GM19468 (cell line): ENCODE data around the gene NCR1.
"Not testable (repeated sequence)": the region's sequence is repeated elsewhere in the genome, so short reads cannot be mapped to it uniquely, and the experiment has no call there.

Experiments used
- ATAC-seq: cut with Tn5 transposase; IDR thresholded peaks from one replicate; pipeline ENCODE4 v1.9.1; 2021; ENCODE audit warnings: mild to moderate bottlenecking, moderate library complexity, moderate number of reproducible peaks; ENCODE audit not compliant: unreplicated experiment; ENCODE audit errors: extremely low read depth

NCR1 gene

DNA sequence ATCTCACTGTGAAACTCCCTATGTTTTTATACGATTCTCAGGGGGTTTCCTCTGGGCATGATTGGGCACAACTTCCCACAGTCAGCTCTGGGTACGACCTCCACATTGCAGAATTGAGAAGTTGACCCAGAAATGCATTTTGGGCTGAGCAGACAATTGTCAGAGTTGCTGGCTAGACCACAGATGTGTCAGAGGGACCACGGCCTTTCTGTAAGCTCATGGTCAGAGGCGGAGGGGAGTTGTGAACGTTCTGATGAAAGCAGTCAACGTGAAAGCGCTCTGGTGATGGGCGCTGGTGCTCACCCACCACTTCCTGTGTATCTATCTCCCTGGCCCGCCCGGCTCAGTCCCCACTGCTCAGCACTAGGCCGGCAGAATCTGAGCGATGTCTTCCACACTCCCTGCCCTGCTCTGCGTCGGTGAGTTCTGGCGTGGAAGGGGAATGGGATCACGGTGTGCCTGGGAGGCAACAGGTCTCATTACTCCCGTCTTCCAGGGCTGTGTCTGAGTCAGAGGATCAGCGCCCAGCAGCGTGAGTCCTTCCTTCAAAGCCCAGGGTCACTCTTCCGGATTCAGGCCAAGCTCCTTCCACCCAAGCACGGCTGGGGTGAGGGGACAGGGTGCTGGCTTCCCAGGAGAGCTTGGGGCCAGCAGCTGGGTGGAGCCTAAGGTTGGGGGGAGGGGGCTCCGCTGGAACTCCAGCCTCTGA lies at the start of gene NCR1:
TSS of gene NCR1 (plus strand) at position 346 of the 709 bp plus-strand sequence. CDS start at position 386, 40 bp downstream.
- ATAC-seq = no peak

GRCh38 chr19:54858476-54858875 lies 47.5 kb upstream of the NCR1 start:
- ATAC-seq = not testable (repeated sequence)

GRCh38 chr19:54859421-54859820 lies 46.5 kb upstream of the NCR1 start:
- ATAC-seq = not testable (repeated sequence)

DNA sequence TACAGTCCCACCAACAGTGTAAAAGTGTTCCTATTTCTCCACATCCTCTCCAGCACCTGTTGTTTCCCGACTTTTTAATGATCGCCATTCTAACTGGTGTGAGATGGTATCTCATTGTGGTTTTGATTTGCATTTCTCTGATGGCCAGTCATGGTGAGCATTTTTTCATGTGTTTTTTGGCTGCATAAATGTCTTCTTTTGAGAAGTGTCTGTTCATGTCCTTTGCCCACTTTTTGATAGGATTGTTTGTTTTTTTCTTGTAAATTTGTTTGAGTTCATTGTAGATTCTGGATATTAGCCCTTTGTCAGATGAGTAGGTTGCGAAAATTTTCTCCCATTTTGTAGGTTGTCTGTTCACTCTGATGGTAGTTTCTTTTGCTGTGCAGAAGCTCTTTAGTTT lies 42.5 kb upstream of the NCR1 start:
- ATAC-seq = not testable (repeated sequence)

DNA sequence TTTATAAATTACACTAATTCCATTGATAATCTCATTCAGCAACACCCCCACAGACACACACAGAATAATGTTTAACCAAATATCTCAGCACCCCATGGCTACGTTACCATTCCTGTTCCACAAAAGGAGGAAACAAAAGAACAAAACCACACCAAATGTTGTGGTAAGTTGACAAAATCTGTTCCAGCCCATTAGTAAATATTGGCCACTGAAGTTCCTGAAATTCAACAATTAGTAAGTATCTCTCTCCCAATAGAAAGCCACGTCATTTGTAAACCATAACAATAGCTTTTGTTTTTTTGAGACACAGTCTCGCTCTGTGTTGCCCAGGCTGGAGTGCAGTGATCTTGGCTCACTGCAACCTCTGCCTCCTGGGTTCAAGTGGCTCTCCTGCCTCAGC lies 34.3 kb upstream of the NCR1 start:
- no peak for ATAC-seq

GRCh38 chr19:54873990-54874389 lies 32.0 kb upstream of the NCR1 start, which contains the start of gene FCAR:
Gene FCAR, plus strand, starts transcription at chr19:54874235. Its CDS starts 55 bp downstream, at chr19:54874290.
- ATAC-seq = no peak

DNA sequence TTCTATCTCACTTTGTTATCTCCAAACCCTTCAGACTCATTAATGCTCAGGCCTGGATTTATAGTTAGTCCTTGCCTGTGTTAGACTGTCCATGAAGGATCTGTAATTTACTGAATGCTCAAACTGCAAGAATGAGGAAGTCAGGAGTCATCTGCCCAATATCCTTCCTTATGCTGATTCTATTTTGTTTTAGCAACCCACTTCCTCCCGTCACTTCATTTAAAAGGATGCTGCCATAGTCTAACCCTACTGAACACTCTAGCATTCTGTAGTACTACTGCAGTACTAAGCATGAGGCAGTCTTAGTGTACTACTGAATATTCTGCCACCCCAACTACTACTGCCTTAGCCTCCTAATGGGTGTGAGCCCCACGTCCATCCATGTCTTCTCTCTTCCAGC lies 30.4 kb upstream of the NCR1 start:
- ATAC-seq = no peak

GRCh38 chr19:54877471-54877870 lies 28.5 kb upstream of the NCR1 start:
- ATAC-seq = no peak

GRCh38 chr19:54881884-54882283 lies 24.1 kb upstream of the NCR1 start:
- no peak for ATAC-seq

GRCh38 chr19:54882758-54883157 lies 23.2 kb upstream of the NCR1 start:
- no peak for ATAC-seq

GRCh38 chr19:54883228-54883627 lies 22.7 kb upstream of the NCR1 start:
- ATAC-seq = no peak

DNA sequence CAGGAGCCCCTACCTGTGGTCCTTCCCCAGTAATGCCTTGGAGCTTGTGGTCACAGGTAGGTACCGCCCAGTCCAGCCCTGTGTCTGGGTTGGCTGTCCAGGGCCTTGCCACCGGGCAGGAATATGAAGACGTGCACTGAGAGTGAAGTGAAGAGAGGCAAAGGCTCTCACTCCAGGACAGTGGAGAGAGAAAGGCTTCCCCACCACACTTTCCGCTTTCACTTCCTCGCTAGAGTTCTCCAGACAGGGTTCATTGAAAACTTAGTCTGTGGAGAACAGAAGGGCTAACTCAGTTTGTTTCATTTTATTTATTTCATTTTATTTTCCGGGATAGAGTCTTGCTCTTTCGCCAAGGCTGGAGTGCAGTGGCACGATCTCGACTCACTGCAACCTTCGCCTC lies 17.7 kb upstream of the NCR1 start:
- no peak for ATAC-seq

GRCh38 chr19:54889566-54889965 lies 16.4 kb upstream of the NCR1 start:
- no peak for ATAC-seq

DNA sequence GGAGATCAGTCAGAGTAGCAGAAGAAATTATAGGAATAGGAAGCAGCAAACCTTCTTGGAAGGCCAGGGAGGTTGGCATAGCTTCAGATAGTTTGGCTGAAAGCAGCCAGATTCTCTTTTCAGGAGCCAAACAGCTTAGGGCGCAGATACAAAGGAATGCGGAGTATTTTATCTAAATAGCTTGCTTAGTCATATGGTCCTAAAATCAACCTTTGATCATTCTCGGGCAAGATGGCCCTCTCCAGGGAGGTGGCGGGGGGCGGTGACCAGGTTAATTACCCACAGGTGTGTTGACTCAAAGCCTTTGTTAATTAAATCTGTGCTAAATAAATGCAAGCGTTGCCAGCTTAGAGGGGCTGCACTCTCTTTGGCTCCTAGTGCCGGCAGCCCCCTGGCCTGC lies 12.5 kb upstream of the NCR1 start:
- no peak for ATAC-seq

GRCh38 chr19:54894106-54894505 lies 11.8 kb upstream of the NCR1 start:
- not testable (repeated sequence) for ATAC-seq

- ATAC-seq = no peak
These were observed 9.9 kb upstream of the NCR1 start for GRCh38 chr19:54896036-54896435.

- not testable (repeated sequence) for ATAC-seq
These were observed 7.3 kb upstream of the NCR1 start for GRCh38 chr19:54898685-54899084.

- ATAC-seq = not testable (repeated sequence)
These were observed 6.3 kb upstream of the NCR1 start for GRCh38 chr19:54899646-54900045.

DNA sequence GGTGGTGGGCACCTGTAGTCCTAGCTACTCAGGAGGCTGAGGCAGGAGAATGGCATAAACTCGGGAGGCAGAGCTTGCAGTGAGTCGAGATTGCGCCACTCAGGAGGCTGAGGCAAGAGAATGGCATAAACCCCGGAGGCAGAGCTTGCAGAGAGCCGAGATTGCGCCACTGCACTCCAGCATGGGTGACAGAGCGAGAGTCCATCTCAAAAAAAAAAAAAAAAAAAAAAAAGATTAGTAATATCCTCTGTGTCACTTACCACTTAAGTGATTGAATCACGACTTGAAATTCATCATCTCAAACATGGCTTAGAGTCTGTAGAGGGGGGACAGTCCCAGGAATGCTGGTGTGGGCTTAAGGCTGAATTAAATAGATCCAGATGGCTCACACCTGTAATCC lies 4.8 kb upstream of the NCR1 start:
- not testable (repeated sequence) for ATAC-seq

GRCh38 chr19:54902061-54902460 lies 3.9 kb upstream of the NCR1 start:
- ATAC-seq = no peak

DNA sequence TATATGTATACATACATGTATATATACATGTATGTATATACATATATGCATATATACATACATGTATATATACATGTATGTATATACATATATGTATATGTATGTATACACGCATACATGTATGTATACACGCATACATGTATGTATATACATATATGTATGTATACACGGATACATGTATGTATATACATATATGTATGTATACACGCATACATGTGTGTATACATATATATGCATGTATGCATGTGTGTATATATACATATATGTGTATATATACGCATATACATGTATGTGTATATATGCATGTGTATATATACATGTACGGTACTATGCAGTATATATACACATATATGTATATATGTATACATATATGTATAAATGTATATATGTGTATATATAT lies 2.6 kb upstream of the NCR1 start:
- no peak for ATAC-seq

GRCh38 chr19:54904261-54904660 lies 1.7 kb upstream of the NCR1 start:
- not testable (repeated sequence) for ATAC-seq
